Duodenal mucosa (tissue), 2 donors: Measurements from ENCODE around the gene PPP3CA.

ENCODE experiments used
- H3K27ac ChIP-seq: one replicate; pipeline ENCODE4 v1.7.0; 2013; ENCODE audit warnings: low read depth, low read length
- H3K27me3 ChIP-seq, 2 donors: one replicate each; pipeline ENCODE4 v1.7.0; 2013; ENCODE audit warnings: low read length in 2 of 2, control low read depth in 1 of 2; ENCODE audit not compliant: insufficient read depth in 2 of 2, control insufficient read depth in 1 of 2
- H3K36me3 ChIP-seq, 2 donors: one replicate each; pipeline ENCODE4 v1.7.0; 2013; ENCODE audit warnings: low read length in 2 of 2, control low read depth in 1 of 2; ENCODE audit not compliant: insufficient read depth in 2 of 2, control insufficient read depth in 1 of 2
- H3K4me1 ChIP-seq, 2 donors: one replicate each; pipeline ENCODE4 v1.7.0; 2013; ENCODE audit warnings: low read length in 2 of 2, control low read depth in 1 of 2; ENCODE audit not compliant: insufficient read depth in 2 of 2, control insufficient read depth in 1 of 2
- H3K4me3 ChIP-seq, 2 donors: one replicate each; pipeline ENCODE4 v1.7.0; 2013; ENCODE audit warnings: low read length in 2 of 2, low read depth in 1 of 2
- H3K9ac ChIP-seq, 2 donors: one replicate each; pipeline ENCODE4 v1.7.0; 2013; ENCODE audit warnings: low read length in 2 of 2, low read depth in 1 of 2
- H3K9me3 ChIP-seq, 2 donors: one replicate each; pipeline ENCODE4 v1.7.0; 2013; ENCODE audit warnings: low read length in 2 of 2, control low read depth in 1 of 2; ENCODE audit not compliant: control insufficient read depth in 1 of 2

Gene PPP3CA

GRCh38 chr4:101050088-101050836 is 297.1 kb downstream of the PPP3CA start:
- Histone ChIP-seq H3K27me3 (no peaks in the 10 kb centered on the region), H3K4me1 (no peaks in the 10 kb centered on the region), H3K36me3 (peaks cover 0 to 3% of the 10 kb centered on the region in 2 donors), H3K27ac (no peak overlapping the region), H3K4me3 (no peak overlapping the region), H3K9ac (no peak overlapping the region), H3K9me3 (no peaks in the 10 kb centered on the region)

GRCh38 chr4:101049549-101050001 is 297.8 kb downstream of the PPP3CA start:
- Histone ChIP-seq H3K27ac (no peak overlapping the region), H3K9ac (no peak overlapping the region), H3K4me1 (no peaks in the 10 kb centered on the region), H3K4me3 (no peak overlapping the region), H3K36me3 (peaks cover 0 to 3% of the 10 kb centered on the region in 2 donors), H3K27me3 (no peaks in the 10 kb centered on the region), H3K9me3 (no peaks in the 10 kb centered on the region)

- H3K4me3 ChIP-seq, result no peak overlapping the region
These were observed 302.6 kb downstream of the PPP3CA start for GRCh38 chr4:101044766-101045165.

GRCh38 chr4:101042847-101043246 is 304.5 kb downstream of the PPP3CA start:
- peaks cover 3 to 5% of the 10 kb centered on the region in 2 donors for H3K36me3 ChIP-seq
- H3K4me1 ChIP-seq, result no peaks in the 10 kb centered on the region
- no peaks in the 10 kb centered on the region for H3K27me3 ChIP-seq
- no peak overlapping the region for H3K9ac ChIP-seq
- no peak overlapping the region for H3K4me3 ChIP-seq
- no peaks in the 10 kb centered on the region for H3K9me3 ChIP-seq
- H3K27ac ChIP-seq, result no peak overlapping the region

More at GRCh38 chr4:101044766-101045165, 302.6 kb downstream of the PPP3CA start:
- Histone ChIP-seq H3K27ac (no peak overlapping the region), H3K9me3 (no peaks in the 10 kb centered on the region), H3K27me3 (no peaks in the 10 kb centered on the region), H3K36me3 (no peaks in the 10 kb centered on the region), H3K9ac (no peak overlapping the region), H3K4me1 (no peaks in the 10 kb centered on the region)

- H3K4me3 ChIP-seq, result no peak overlapping the region
- no peak overlapping the region for H3K9ac ChIP-seq
- no peaks in the 10 kb centered on the region for H3K9me3 ChIP-seq
- peaks cover 3 to 5% of the 10 kb centered on the region in 2 donors for H3K36me3 ChIP-seq
- no peaks in the 10 kb centered on the region for H3K27me3 ChIP-seq
- no peak overlapping the region for H3K27ac ChIP-seq
- no peaks in the 10 kb centered on the region for H3K4me1 ChIP-seq
These were observed 306.6 kb downstream of the PPP3CA start for GRCh38 chr4:101040776-101041175.

GRCh38 chr4:101039367-101039766 is 308.0 kb downstream of the PPP3CA start:
- no peak overlapping the region for H3K27ac ChIP-seq

GRCh38 chr4:101037938-101038413 is 309.4 kb downstream of the PPP3CA start:
- Histone ChIP-seq H3K4me3 (no peak overlapping the region), H3K4me1 (no peaks in the 10 kb centered on the region), H3K9ac (no peak overlapping the region), H3K27me3 (no peaks in the 10 kb centered on the region), H3K36me3 (peaks cover 3 to 5% of the 10 kb centered on the region in 2 donors), H3K27ac (no peak overlapping the region), H3K9me3 (no peaks in the 10 kb centered on the region)

More at GRCh38 chr4:101039367-101039766, 308.0 kb downstream of the PPP3CA start:
- no peaks in the 10 kb centered on the region for H3K4me1 ChIP-seq
- H3K4me3 ChIP-seq, result no peak overlapping the region
- no peak overlapping the region for H3K9ac ChIP-seq
- H3K36me3 ChIP-seq, result peaks cover 3 to 5% of the 10 kb centered on the region in 2 donors
- H3K27me3 ChIP-seq, result no peaks in the 10 kb centered on the region
- no peaks in the 10 kb centered on the region for H3K9me3 ChIP-seq

GRCh38 chr4:101037249-101037648 is 310.1 kb downstream of the PPP3CA start:
- no peak overlapping the region for H3K27ac ChIP-seq
- H3K4me1 ChIP-seq, result no peaks in the 10 kb centered on the region

GRCh38 chr4:101035487-101035886 is 311.8 kb downstream of the PPP3CA start:
- Histone ChIP-seq H3K9ac (no peak overlapping the region), H3K4me1 (no peaks in the 10 kb centered on the region), H3K27me3 (no peaks in the 10 kb centered on the region), H3K4me3 (no peak overlapping the region), H3K9me3 (no peaks in the 10 kb centered on the region), H3K27ac (no peak overlapping the region), H3K36me3 (peaks cover 3 to 11% of the 10 kb centered on the region in 2 donors)

More at GRCh38 chr4:101037249-101037648, 310.1 kb downstream of the PPP3CA start:
- H3K4me3 ChIP-seq, result no peak overlapping the region
- no peaks in the 10 kb centered on the region for H3K27me3 ChIP-seq
- H3K9me3 ChIP-seq, result no peaks in the 10 kb centered on the region
- no peak overlapping the region for H3K9ac ChIP-seq
- peaks cover 3 to 5% of the 10 kb centered on the region in 2 donors for H3K36me3 ChIP-seq

- Histone ChIP-seq H3K36me3 (peaks cover 0 to 9% of the 10 kb centered on the region in 2 donors), H3K9me3 (no peaks in the 10 kb centered on the region), H3K27ac (no peak overlapping the region), H3K27me3 (no peaks in the 10 kb centered on the region), H3K9ac (no peak overlapping the region), H3K4me1 (no peaks in the 10 kb centered on the region), H3K4me3 (no peak overlapping the region)
These were observed 313.3 kb downstream of the PPP3CA start for GRCh38 chr4:101033986-101034385.
